Trophoblast cell (in vitro differentiated cells and primary cell): Measurements from ENCODE around the gene BABAM2.

Experiments used
- DNase-seq, 2 donors: peaks; one replicate each; pipeline ENCODE4 v3.0.0-alpha.2; 2016
- H2AFZ ChIP-seq: 2 replicates; pipeline ENCODE4 v1.6.1; 2013; ENCODE audit warnings: low read length, moderate library complexity, mild to moderate bottlenecking; ENCODE audit not compliant: insufficient read depth, poor library complexity
- H2AK5ac ChIP-seq: 2 replicates; pipeline ENCODE4 v1.6.1; 2013; ENCODE audit warnings: mild to moderate bottlenecking, low read length
- H2BK120ac ChIP-seq: 2 replicates; pipeline ENCODE4 v1.6.1; 2013; ENCODE audit warnings: low read length, mild to moderate bottlenecking, moderate library complexity; ENCODE audit not compliant: insufficient read depth, poor library complexity
- H2BK12ac ChIP-seq: 2 replicates; pipeline ENCODE4 v1.6.1; 2013; ENCODE audit warnings: mild to moderate bottlenecking, low read length, moderate library complexity
- H2BK5ac ChIP-seq: 2 replicates; pipeline ENCODE4 v1.6.1; 2013; ENCODE audit warnings: low read length, low read depth, moderate library complexity, mild to moderate bottlenecking; ENCODE audit not compliant: poor library complexity
- H3K14ac ChIP-seq: 2 replicates; pipeline ENCODE4 v1.6.1; 2013; ENCODE audit warnings: mild to moderate bottlenecking, low read length
- H3K18ac ChIP-seq: 2 replicates; pipeline ENCODE4 v1.6.1; 2013; ENCODE audit warnings: mild to moderate bottlenecking, low read length
- H3K23ac ChIP-seq: 2 replicates; pipeline ENCODE4 v1.6.1; 2013; ENCODE audit warnings: low read length
- H3K27ac ChIP-seq: 2 replicates; pipeline ENCODE4 v1.5.1; 2013; ENCODE audit warnings: low read depth, mild to moderate bottlenecking, inconsistent platforms, low read length, moderate library complexity
- H3K27me3 ChIP-seq: 2 replicates; pipeline ENCODE4 v1.6.1; 2013; ENCODE audit warnings: inconsistent platforms, mild to moderate bottlenecking, low read length, moderate library complexity; ENCODE audit not compliant: insufficient read depth
- H3K36me3 ChIP-seq, 2 experiments: 1 replicate in 1 of 2; 2 replicates in 1 of 2; pipeline ENCODE4 v1.6.1; 2013; ENCODE audit warnings: low read length in 2 of 2, mild to moderate bottlenecking in 2 of 2, moderate library complexity in 1 of 2; ENCODE audit not compliant: insufficient read depth in 2 of 2, control insufficient read depth in 1 of 2
- H3K4ac ChIP-seq: 2 replicates; pipeline ENCODE4 v1.6.1; 2013; ENCODE audit warnings: low read depth, mild to moderate bottlenecking, low read length, moderate library complexity
- H3K4me1 ChIP-seq, 2 experiments: 1 replicate in 1 of 2; 2 replicates in 1 of 2; pipeline ENCODE4 v1.6.1; 2013; ENCODE audit warnings: low read length in 2 of 2, mild to moderate bottlenecking in 2 of 2, moderate library complexity in 1 of 2; ENCODE audit not compliant: insufficient read depth in 2 of 2, control insufficient read depth in 1 of 2
- H3K4me2 ChIP-seq: 2 replicates; pipeline ENCODE4 v1.6.1; 2013; ENCODE audit warnings: inconsistent platforms, mild to moderate bottlenecking, low read length, moderate library complexity
- H3K4me3 ChIP-seq: 2 replicates; pipeline ENCODE4 v1.5.1; 2013; ENCODE audit warnings: mild to moderate bottlenecking, low read depth, low read length, inconsistent platforms
- H3K79me1 ChIP-seq: one replicate; pipeline ENCODE4 v1.6.1; 2013; ENCODE audit warnings: low read length
- H3K79me2 ChIP-seq: 2 replicates; pipeline ENCODE4 v1.6.1; 2013; ENCODE audit warnings: low read length, mild to moderate bottlenecking; ENCODE audit not compliant: control insufficient read depth, insufficient read depth, poor library complexity
- H3K9ac ChIP-seq: 2 replicates; pipeline ENCODE4 v1.6.1; 2013; ENCODE audit warnings: mild to moderate bottlenecking, low read length
- H3K9me3 ChIP-seq: 2 replicates; pipeline ENCODE4 v1.6.1; 2013; ENCODE audit warnings: low read depth, mild to moderate bottlenecking, control low read depth, inconsistent platforms, low read length; ENCODE audit not compliant: insufficient read depth
- H4K12ac ChIP-seq: 2 replicates; pipeline ENCODE4 v1.6.1; 2013; ENCODE audit warnings: low read depth, mild to moderate bottlenecking, low read length, moderate library complexity
- H4K8ac ChIP-seq: 2 replicates; pipeline ENCODE4 v1.6.1; 2013; ENCODE audit warnings: low read depth, mild to moderate bottlenecking, low read length, moderate library complexity
- H4K91ac ChIP-seq: one replicate; pipeline ENCODE4 v1.6.1; 2013; ENCODE audit warnings: low read depth, mild to moderate bottlenecking, low read length, moderate library complexity
- WGBS: extraction: QIAGEN DNeasy Blood & Tissue Kit; methylation state at CpG from one replicate; pipeline ENCODE4 v1.1.7; 2013; ENCODE audit warnings: missing lambda C conversion rate; ENCODE audit not compliant: insufficient read length, insufficient coverage; ENCODE audit errors: extremely low coverage; 5-methylcytosine and 5-hydroxymethylcytosine counted together

Gene BABAM2

GRCh38 chr2:28268386-28268785 lies 377.9 kb downstream of the BABAM2 start:
- H3K18ac ChIP-seq = no peak overlapping the region
- peak in 1 of 2 donors; percentile 55 for DNase-seq
- H4K8ac ChIP-seq = peak overlapping the region; percentile 69
- H3K79me2 ChIP-seq = peaks cover 2% of the 10 kb centered on the region
- H3K9ac ChIP-seq = no peak overlapping the region
- no peak overlapping the region for H4K12ac ChIP-seq
- H3K27ac ChIP-seq = peak overlapping the region; percentile 89
- H3K36me3 ChIP-seq = no peaks in the 10 kb centered on the region
- no peaks in the 10 kb centered on the region for H3K9me3 ChIP-seq
- H3K14ac ChIP-seq = peak overlapping the region; percentile 62
- peak overlapping the region; percentile 64 for H3K4ac ChIP-seq
- H2AFZ ChIP-seq = no peak overlapping the region
- no peaks in the 10 kb centered on the region for H3K27me3 ChIP-seq
- peak overlapping the region; percentile 90 for H2BK12ac ChIP-seq
- no peak overlapping the region for H3K4me2 ChIP-seq
- peak overlapping the region; percentile 84 for H2BK120ac ChIP-seq
- no peak overlapping the region for H3K4me3 ChIP-seq
- H4K91ac ChIP-seq = peak overlapping the region; percentile 77
- peaks cover 15% of the 10 kb centered on the region for H3K79me1 ChIP-seq
- peaks cover 12 to 27% of the 10 kb centered on the region in 2 experiments for H3K4me1 ChIP-seq
- peak overlapping the region; percentile 90 for H2BK5ac ChIP-seq
- no peak overlapping the region for H2AK5ac ChIP-seq
- H3K23ac ChIP-seq = no peak overlapping the region
- no CpG with 5 or more reads among the region's 4 CpGs for WGBS

GRCh38 chr2:28269019-28269784 lies 378.7 kb downstream of the BABAM2 start:
- Histone ChIP-seq H4K8ac (no peak overlapping the region), H2AFZ (no peak overlapping the region), H3K79me1 (peaks cover 13% of the 10 kb centered on the region), H2AK5ac (no peak overlapping the region), H3K27ac (peak overlapping the region; percentile 90), H3K9me3 (no peaks in the 10 kb centered on the region), H4K12ac (no peak overlapping the region), H2BK12ac (no peak overlapping the region), H3K4me1 (peaks cover 8 to 24% of the 10 kb centered on the region in 2 experiments), H3K79me2 (peaks cover 2% of the 10 kb centered on the region), H3K18ac (no peak overlapping the region), H2BK5ac (no peak overlapping the region), H3K36me3 (no peaks in the 10 kb centered on the region), H3K9ac (no peak overlapping the region), H3K23ac (no peak overlapping the region), H4K91ac (no peak overlapping the region), H2BK120ac (peak overlapping the region; percentile 12), H3K4ac (no peak overlapping the region), H3K14ac (no peak overlapping the region), H3K4me3 (no peak overlapping the region), H3K4me2 (no peak overlapping the region), H3K27me3 (no peaks in the 10 kb centered on the region)
- DNase-seq = peak; percentile 80 to 96
- no CpG with 5 or more reads among the region's 4 CpGs for WGBS

- Histone ChIP-seq H3K4me3 (no peak overlapping the region), H3K23ac (no peak overlapping the region), H4K91ac (peak overlapping the region; percentile 59), H4K12ac (no peak overlapping the region), H3K18ac (no peak overlapping the region), H3K36me3 (no peaks in the 10 kb centered on the region), H3K14ac (peak overlapping the region; percentile 21), H3K4ac (peak overlapping the region; percentile 40), H3K79me2 (peaks cover 2% of the 10 kb centered on the region), H2BK5ac (peak overlapping the region; percentile 36), H2BK120ac (peak overlapping the region; percentile 47), H2BK12ac (peak overlapping the region; percentile 78), H3K27me3 (no peaks in the 10 kb centered on the region), H3K9ac (no peak overlapping the region), H3K4me1 (peaks cover 14 to 33% of the 10 kb centered on the region in 2 experiments), H3K79me1 (peaks cover 15% of the 10 kb centered on the region), H4K8ac (no peak overlapping the region), H2AK5ac (peak overlapping the region; percentile 66), H2AFZ (no peak overlapping the region), H3K4me2 (no peak overlapping the region), H3K27ac (peak overlapping the region; percentile 30), H3K9me3 (no peaks in the 10 kb centered on the region)
- no CpG with 5 or more reads among the region's 6 CpGs for WGBS
- DNase-seq = peak in 1 of 2 donors; percentile 76
Measured at GRCh38 chr2:28270456-28271152, 380.1 kb downstream of the BABAM2 start.

- H2BK12ac ChIP-seq = no peak overlapping the region
- H4K91ac ChIP-seq = no peak overlapping the region
- no peaks in the 10 kb centered on the region for H3K9me3 ChIP-seq
- H3K79me1 ChIP-seq = peaks cover 16% of the 10 kb centered on the region
- H3K4ac ChIP-seq = no peak overlapping the region
- H3K9ac ChIP-seq = no peak overlapping the region
- WGBS = no CpG with 5 or more reads among the region's 3 CpGs
- H3K36me3 ChIP-seq = no peaks in the 10 kb centered on the region
- H2BK120ac ChIP-seq = no peak overlapping the region
- H3K27me3 ChIP-seq = no peaks in the 10 kb centered on the region
- H4K8ac ChIP-seq = no peak overlapping the region
- no peak overlapping the region for H3K18ac ChIP-seq
- DNase-seq = peak in 1 of 2 donors; percentile 69
- H2AFZ ChIP-seq = no peak overlapping the region
- no peak overlapping the region for H2BK5ac ChIP-seq
- no peak overlapping the region for H3K27ac ChIP-seq
- no peak overlapping the region for H3K4me2 ChIP-seq
- H3K14ac ChIP-seq = peak overlapping the region; percentile 1
- no peak overlapping the region for H3K23ac ChIP-seq
- no peak overlapping the region for H3K4me3 ChIP-seq
- H2AK5ac ChIP-seq = peak overlapping the region; percentile 66
- H4K12ac ChIP-seq = no peak overlapping the region
- peaks cover 15 to 33% of the 10 kb centered on the region in 2 experiments for H3K4me1 ChIP-seq
- H3K79me2 ChIP-seq = peaks cover 2% of the 10 kb centered on the region
Measured at GRCh38 chr2:28271231-28271918, 380.8 kb downstream of the BABAM2 start.
